NCI-H2227 (cell line): ENCODE measurements around the gene TM4SF20.
"Not testable (repeated sequence)": the region's sequence is repeated elsewhere in the genome, so short reads cannot be mapped to it uniquely, and the experiment has no call there.

Source experiments
- DNase-seq: peaks from one replicate; lab custom pipeline; 2025; ENCODE audit not compliant: unreplicated experiment; lab: John Stamatoyannopoulos, UW

Gene TM4SF20

GRCh38 chr2:227368574-227368973 is 10.5 kb downstream of the TM4SF20 start:
- DNase-seq, result no peak

GRCh38 chr2:227367427-227367795 is 11.7 kb downstream of the TM4SF20 start:
- DNase-seq, result no peak

- DNase-seq, result no peak
Observed at GRCh38 chr2:227366769-227367426, 12.2 kb downstream of the TM4SF20 start.

GRCh38 chr2:227365833-227366232 is 13.3 kb downstream of the TM4SF20 start:
- DNase-seq, result no peak

- DNase-seq, result not testable (repeated sequence)
Observed at GRCh38 chr2:227364585-227365263, 14.4 kb downstream of the TM4SF20 start.

GRCh38 chr2:227363756-227364155 is 15.3 kb downstream of the TM4SF20 start:
- DNase-seq, result no peak

GRCh38 chr2:227360351-227360750 is 18.8 kb downstream of the TM4SF20 start:
- no peak for DNase-seq

GRCh38 chr2:227351639-227352038 is 27.5 kb downstream of the TM4SF20 start:
- no peak for DNase-seq

- DNase-seq, result no peak
Observed at GRCh38 chr2:227349989-227350612, 29.0 kb downstream of the TM4SF20 start.

- no peak for DNase-seq
Observed at GRCh38 chr2:227348324-227348723, 30.8 kb downstream of the TM4SF20 start.

- DNase-seq, result no peak
Observed at GRCh38 chr2:227347117-227347516, 32.0 kb downstream of the TM4SF20 start.

- no peak for DNase-seq
Observed at GRCh38 chr2:227344231-227344630, 34.9 kb downstream of the TM4SF20 start.

- no peak for DNase-seq
Observed at GRCh38 chr2:227341553-227341952, 37.6 kb downstream of the TM4SF20 start.

GRCh38 chr2:227340106-227340505 is 39.0 kb downstream of the TM4SF20 start:
- no peak for DNase-seq

GRCh38 chr2:227339098-227339599 is 40.0 kb downstream of the TM4SF20 start:
- DNase-seq, result no peak

GRCh38 chr2:227337442-227337841 is 41.7 kb downstream of the TM4SF20 start:
- no peak for DNase-seq

GRCh38 chr2:227335713-227336112 is 43.4 kb downstream of the TM4SF20 start:
- DNase-seq, result no peak

- no peak for DNase-seq
Observed at GRCh38 chr2:227326783-227327182, 52.3 kb downstream of the TM4SF20 start.

- peak; percentile 28 for DNase-seq
Observed at GRCh38 chr2:227325839-227326195, 53.3 kb downstream of the TM4SF20 start.

GRCh38 chr2:227324995-227325838 is 53.9 kb downstream of the TM4SF20 start, which contains the start of gene MFF:
MFF (plus strand) TSS chr2:227325251; CDS start chr2:227330666, 5,415 bp downstream.
- DNase-seq, result peak; percentile 96

- peak; percentile 67 for DNase-seq
Observed at GRCh38 chr2:227324642-227324994, 54.5 kb downstream of the TM4SF20 start.
